ENCODE data around the gene CLIC6. TPM values are rescaled to one million over a fixed set of nuclear protein-coding genes. Genes with fewer than 3 reads are reported as not detected.

The CLIC6 gene
- total RNA-seq, 1 donor = 0.18 TPM

GRCh38 chr21:34696121-34696520 lies 27.3 kb downstream of the CLIC6 start:
- no peak for DNase-seq (ENCODE audit: low read depth)
- H3K4me3 ChIP-seq (ENCODE audit: low read depth, low read length) = no peak overlapping the region
- TF ChIP-seq, protein P1, sequence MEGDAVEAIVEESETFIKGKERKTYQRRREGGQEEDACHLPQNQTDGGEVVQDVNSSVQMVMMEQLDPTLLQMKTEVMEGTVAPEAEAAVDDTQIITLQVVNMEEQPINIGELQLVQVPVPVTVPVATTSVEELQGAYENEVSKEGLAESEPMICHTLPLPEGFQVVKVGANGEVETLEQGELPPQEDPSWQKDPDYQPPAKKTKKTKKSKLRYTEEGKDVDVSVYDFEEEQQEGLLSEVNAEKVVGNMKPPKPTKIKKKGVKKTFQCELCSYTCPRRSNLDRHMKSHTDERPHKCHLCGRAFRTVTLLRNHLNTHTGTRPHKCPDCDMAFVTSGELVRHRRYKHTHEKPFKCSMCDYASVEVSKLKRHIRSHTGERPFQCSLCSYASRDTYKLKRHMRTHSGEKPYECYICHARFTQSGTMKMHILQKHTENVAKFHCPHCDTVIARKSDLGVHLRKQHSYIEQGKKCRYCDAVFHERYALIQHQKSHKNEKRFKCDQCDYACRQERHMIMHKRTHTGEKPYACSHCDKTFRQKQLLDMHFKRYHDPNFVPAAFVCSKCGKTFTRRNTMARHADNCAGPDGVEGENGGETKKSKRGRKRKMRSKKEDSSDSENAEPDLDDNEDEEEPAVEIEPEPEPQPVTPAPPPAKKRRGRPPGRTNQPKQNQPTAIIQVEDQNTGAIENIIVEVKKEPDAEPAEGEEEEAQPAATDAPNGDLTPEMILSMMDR (IDR thresholded peaks at IDR 0.05; ENCODE audit: insufficient read depth, low read length) = no peak

GRCh38 chr21:34697826-34698225 lies 29.0 kb downstream of the CLIC6 start:
- TF ChIP-seq, protein P1 (IDR thresholded peaks at IDR 0.05; ENCODE audit: insufficient read depth, low read length) = no peak
- DNase-seq (ENCODE audit: low read depth) = no peak

DNA sequence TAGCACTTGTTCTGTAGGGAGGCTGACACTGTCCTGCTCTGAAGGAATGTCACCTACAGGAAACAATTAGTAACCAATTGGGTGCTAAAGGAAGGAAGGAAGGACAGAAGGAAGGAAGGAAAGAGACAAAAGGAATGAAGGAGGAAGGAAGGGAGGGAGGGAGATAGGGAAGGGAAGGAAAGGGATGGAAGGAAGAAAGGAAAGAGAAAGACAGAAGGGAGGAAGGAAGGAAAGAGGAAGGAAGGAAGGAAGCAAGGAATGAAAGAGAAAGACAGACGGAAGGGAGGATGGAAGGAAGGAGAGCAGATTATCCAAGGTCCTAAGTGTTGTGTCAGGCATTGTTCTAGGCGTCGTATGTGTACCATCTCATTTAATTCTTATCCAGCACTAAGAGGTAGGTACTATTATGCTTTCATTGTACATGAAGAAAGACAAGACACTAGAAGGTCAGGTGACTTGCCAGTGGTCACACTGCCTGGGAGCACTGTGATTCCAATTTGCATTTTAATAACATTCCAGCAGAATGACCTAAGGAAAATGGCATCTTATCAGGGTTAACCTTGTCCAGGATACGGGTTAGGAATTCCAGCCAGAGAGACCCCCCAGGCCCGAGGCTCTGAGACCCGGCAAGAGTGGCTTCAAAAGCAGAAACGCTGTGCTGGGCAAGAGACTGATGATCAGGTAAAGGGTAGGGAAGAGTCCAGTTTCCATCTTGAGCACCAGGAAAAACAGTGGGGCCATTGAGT lies 29.6 kb downstream of the CLIC6 start:
- TF ChIP-seq, protein P1 (IDR thresholded peaks at IDR 0.05; ENCODE audit: insufficient read depth, low read length) = no peak
- no peak for DNase-seq (ENCODE audit: low read depth)

More at GRCh38 chr21:34697826-34698225, 29.0 kb downstream of the CLIC6 start:
- no peak overlapping the region for H3K4me3 ChIP-seq (ENCODE audit: low read depth, low read length)

DNA sequence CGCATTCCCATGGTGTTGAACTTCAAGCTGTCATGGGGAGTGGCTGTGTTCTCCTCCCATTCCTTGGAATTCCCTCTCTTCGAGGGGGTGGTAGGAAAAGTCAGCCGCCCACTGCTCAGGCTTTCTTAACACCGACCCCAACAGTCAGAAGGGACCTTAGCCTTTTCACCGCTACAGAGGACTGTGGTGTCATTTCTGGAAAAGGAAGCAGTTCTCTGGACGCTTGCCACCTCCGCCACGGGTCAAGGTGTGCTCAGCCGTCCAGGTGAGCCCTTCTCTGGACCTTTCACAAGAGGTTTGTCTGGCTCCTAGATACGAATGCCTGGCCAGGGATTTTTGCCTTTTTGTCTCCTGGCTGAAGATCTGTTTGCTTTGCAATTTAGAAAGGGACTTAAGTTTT lies 31.8 kb downstream of the CLIC6 start:
- no peak overlapping the region for H3K4me3 ChIP-seq (ENCODE audit: low read depth, low read length)
- DNase-seq (ENCODE audit: low read depth) = no peak
- TF ChIP-seq, protein P1 (IDR thresholded peaks at IDR 0.05; ENCODE audit: insufficient read depth, low read length) = no peak

More for the DNA sequence above, 29.6 kb downstream of the CLIC6 start:
- no peak overlapping the region for H3K4me3 ChIP-seq (ENCODE audit: low read depth, low read length)

GRCh38 chr21:34701726-34702125 lies 32.9 kb downstream of the CLIC6 start:
- TF ChIP-seq, protein P1 (IDR thresholded peaks at IDR 0.05; ENCODE audit: insufficient read depth, low read length) = no peak
- DNase-seq (ENCODE audit: low read depth) = no peak
- H3K4me3 ChIP-seq (ENCODE audit: low read depth, low read length) = no peak overlapping the region

DNA sequence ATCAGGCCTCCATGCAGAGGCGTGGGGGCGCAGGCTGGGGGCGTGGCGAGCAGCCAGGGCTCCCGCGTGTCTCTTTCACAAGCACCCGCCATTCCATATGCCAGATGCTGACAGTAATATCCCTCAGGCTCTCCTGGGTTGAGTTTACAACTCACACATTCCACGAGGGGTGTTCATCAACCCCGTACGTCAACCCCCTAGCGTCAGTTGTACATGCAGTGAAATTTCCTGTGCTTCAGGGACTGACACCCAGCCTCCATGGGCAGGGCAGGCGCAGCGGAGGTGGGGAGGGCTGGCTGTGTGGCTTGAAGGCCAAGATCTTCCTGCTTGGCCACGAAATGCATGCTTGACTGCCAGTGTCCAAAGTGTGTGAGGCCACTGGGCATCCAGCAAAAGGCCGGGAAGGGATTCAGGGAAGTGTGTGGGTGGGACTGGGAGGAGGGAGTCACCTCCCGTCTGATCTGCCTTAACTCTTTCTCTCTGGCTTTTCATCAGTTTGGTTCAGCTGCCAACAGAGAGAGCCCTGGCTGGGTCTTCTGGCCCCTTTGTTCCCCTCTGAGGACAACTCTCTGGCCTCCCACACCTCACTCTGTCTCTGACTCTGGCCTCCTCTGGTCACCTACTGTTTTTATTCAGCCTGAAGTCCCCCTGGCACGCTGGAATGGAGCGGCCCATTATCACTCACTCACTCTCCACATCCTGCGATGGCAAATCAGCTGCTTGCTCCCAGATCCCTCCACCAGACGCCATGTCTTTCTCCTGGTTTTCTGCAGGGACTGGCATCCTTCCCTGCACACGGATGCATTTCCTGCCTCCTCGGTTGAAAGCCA lies 33.8 kb downstream of the CLIC6 start:
- DNase-seq (ENCODE audit: low read depth) = peak; percentile 92
- TF ChIP-seq, protein P1 (IDR thresholded peaks at IDR 0.05; ENCODE audit: insufficient read depth, low read length) = no peak
- no peak overlapping the region for H3K4me3 ChIP-seq (ENCODE audit: low read depth, low read length)
